GM19463 (cell line): ENCODE measurements around the gene CCDC15.
"Not testable (repeated sequence)": the region's sequence is repeated elsewhere in the genome, so short reads cannot be mapped to it uniquely, and the experiment has no call there.

Experiments
- ATAC-seq: cut with Tn5 transposase; IDR thresholded peaks from one replicate; pipeline ENCODE4 v1.9.1; 2021; ENCODE audit warnings: mild to moderate bottlenecking, moderate library complexity; ENCODE audit not compliant: unreplicated experiment

Gene CCDC15

GRCh38 chr11:125079878-125080530, 126.0 kb downstream of the CCDC15 start:
- ATAC-seq, result no peak

- ATAC-seq, result no peak
These were observed 126.5 kb downstream of the CCDC15 start for GRCh38 chr11:125080531-125080911.

GRCh38 chr11:125081098-125081798, 127.2 kb downstream of the CCDC15 start:
- no peak for ATAC-seq

DNA sequence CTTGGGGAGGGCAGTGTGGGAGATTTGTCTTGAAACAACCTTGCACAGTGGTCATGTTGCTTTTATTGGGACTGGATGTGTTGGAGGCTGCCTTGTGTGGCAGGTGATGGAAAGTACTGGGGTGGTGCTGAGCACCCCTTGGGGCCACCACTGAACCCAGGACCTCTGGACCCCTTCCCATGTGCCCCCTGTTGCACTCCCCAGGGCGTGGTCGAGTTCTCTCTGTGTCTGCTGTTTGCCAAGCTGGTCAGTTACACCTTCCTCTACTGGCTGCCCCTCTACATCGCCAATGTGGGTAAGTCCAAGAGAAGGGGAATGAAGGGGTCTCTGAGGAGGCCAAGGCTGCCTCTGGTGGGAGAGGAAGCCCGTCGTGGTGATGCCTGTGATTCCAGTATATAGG, 128.0 kb downstream of the CCDC15 start:
- ATAC-seq, result no peak

- no peak for ATAC-seq
These were observed 128.8 kb downstream of the CCDC15 start for GRCh38 chr11:125082611-125083311.

DNA sequence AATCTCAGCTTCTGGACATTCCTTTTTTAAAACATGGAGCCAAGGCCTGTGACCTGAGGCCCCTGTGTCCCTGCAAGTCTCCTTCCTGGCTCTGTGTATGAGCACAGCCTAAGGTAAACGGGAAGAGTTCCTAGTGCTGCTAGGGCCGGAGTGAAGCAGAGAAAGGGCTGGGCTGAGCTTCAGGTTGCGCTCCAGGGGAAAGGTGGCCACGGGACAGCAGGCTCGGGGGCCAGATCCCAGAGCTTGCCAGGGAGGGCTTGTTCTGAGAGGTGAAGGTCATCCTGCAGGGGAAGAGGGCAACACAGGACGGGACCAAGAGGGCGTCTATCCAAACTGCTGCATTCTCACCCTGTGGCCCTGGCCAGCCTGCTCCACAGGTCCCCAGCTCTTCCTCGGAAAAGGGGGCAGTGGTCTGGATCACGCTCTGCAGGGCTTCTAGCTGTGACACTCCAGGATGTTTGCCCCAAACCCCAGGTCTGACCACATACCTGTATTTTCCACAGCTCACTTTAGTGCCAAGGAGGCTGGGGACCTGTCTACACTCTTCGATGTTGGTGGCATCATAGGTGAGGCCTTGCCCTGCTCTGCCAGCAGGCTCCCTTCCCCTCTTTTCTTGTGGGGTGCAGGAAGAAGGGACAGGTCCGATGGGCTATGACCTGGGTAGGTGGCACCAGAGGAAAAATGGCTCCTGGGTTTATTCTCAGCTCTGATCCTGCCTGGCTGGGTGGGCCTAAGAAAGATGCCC, 129.5 kb downstream of the CCDC15 start:
- no peak for ATAC-seq

DNA sequence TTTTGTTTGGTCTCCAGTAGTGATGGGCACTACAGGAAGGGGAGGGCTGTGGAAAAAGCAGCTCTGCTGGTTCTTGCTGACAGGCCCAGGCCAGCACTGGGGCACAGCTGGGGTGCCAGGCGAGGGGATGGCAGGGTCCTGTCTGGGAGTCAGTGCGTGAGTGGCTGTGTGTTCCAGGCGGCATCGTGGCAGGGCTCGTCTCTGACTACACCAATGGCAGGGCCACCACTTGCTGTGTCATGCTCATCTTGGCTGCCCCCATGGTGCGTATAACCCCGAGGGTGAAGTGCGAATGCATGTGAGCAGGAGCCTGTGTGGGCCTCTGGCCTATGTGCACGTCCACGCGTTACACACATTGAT, 130.0 kb downstream of the CCDC15 start:
- ATAC-seq, result no peak

GRCh38 chr11:125084761-125085231, 130.8 kb downstream of the CCDC15 start:
- ATAC-seq, result no peak

DNA sequence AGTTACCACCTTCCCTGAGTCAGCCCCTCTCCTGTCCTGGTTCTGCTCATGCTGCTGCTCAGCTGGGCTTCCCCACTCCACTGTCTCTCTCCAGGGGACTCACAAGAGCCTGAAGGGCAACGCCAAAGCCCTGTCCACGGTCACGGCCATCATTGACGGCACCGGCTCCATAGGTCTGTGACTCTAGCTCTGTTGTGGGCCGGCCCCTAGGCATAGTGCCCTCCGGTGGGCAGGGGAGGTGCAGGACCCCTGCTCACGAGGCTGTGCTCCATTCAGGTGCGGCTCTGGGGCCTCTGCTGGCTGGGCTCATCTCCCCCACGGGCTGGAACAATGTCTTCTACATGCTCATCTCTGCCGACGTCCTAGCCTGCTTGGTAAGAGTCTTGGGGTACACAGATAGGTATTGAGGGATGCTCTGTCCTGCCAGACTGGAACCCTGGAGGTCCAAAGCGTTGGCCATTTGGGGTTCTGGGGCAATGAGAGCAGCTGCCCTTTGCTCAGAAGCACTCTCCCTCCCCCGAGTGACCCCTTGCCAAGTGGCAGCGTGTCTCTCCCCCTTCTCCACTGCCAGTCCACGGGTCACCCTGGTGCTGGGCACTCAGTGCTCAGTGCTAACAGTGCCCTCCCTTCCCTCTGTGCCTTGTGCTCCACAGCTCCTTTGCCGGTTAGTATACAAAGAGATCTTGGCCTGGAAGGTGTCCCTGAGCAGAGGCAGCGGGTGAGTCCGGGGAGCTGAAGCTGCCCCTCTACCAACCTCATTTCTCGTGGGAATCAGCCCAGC, 131.5 kb downstream of the CCDC15 start:
- ATAC-seq, result no peak

DNA sequence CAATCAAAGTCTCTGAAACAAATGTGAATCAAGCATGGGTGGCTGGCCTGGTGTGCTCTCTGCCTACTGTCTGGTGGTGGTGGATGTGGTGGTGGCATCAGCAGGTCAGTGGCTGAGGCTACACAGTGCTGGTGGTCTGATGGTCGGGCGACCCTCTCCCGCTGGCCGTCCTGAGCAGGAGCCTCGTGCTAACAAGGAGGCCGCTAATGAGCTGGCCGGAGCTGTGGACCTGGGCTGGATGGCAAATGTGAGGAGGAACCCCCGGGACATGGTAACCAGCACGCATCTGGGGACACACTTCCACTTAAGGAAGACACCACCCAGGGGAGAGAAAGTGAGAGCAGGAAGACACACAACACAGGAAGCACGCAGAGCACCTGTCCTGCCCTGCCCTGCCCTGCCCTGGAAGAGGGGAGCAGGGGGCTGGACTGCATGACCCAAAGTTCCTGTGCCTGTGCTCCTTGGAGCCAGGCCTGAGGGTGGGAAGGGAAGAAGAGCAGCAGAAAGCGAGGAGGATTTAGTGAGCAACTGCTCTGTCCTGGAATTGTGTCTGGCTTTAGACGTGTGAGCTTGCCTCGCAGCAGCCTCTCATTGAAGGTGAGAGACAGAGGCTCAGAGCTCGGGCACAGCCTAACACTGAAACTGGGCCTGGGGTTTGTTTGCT, 132.8 kb downstream of the CCDC15 start:
- ATAC-seq, result no peak

DNA sequence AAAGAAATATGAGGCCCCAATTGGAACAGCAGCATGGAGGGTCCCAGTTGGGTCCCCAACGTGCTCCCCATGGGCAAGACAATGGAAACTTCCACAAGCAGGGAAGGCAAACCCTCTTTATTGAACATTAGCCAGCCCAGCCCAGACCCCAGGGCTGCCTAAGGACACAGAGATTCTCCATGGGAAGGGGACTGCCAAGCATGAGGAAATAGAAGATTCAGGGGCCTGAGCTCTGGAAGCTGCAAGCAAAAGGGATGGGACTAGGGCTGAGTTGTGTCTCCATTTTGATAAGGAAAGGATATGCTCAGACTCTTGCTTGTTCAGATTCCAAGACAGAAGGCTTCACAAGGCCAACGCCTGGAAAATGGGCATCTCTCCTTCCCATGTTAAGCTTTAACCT, 134.1 kb downstream of the CCDC15 start:
- ATAC-seq, result no peak

GRCh38 chr11:125088576-125089455, 134.8 kb downstream of the CCDC15 start:
- ATAC-seq, result no peak

GRCh38 chr11:125089481-125089880, 135.5 kb downstream of the CCDC15 start:
- ATAC-seq, result not testable (repeated sequence)

DNA sequence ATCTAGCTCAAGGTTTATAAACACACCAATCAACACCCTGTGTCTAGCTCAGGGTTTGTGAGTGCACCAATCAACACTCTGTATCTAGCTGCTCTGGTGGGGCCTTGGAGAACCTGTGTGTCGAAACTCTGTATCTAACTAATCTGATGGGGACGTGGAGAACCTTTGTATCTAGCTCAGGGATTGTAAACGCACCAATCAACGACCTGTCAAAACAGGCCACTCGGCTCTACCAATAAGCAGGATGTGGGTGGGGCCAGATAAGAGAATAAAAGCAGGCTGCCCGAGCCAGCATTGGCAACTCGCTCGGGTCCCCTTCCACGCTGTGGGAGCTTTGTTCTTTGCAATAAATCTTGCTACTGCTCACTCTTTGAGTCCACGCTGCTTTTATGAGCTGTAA, 136.1 kb downstream of the CCDC15 start:
- ATAC-seq, result not testable (repeated sequence)

GRCh38 chr11:125090816-125091215, 136.8 kb downstream of the CCDC15 start:
- ATAC-seq, result no peak
